OCI-LY3 (cell line): ENCODE results near the gene IRS2.

Experiments
- EZH2phosphoT487 ChIP-seq: fragments of 200-600 bp; shearing (Covaris generic); IDR thresholded peaks from 2 replicates; pipeline ENCODE4 v1.6.1; 2018; ENCODE audit warnings: antibody characterized with exemption, mixed run types, low read depth
- TF ChIP-seq, protein P1 (sequence below): fragments of 200-600, 300-600 bp; sonication (generic); IDR thresholded peaks from 2 replicates; pipeline ENCODE4 v1.5.1; 2014; ENCODE audit warnings: antibody characterized with exemption, low read length, low read depth

DNA sequence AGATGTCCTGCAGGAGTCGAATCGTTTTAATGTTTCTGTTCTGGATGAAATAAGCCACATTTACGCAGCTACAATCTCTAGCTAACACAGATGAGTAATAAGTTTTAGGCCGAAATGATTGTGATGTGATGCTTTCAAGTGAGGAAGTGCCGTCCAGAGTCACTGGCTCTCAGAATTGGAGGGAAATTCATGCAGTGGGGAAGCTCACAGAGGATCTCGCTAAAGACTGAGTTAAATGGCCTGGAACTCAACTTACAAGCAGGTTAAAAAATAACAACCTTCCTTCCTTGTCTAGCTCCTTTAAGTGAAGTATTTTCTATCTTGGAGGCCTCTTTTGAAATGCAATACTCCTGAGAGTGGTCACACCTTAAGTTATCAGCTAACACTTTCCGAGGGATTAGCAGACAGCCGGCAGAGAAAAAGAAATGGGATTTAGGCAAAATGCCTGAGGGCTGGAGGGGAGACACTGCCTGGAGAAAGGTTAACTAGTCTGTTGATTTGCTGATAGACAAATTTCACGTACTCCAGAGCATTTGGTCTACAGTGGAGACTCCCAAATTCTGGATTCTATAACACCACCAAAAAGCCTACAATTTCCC, 74.2 kb downstream of the IRS2 start:
- TF ChIP-seq, protein P1, sequence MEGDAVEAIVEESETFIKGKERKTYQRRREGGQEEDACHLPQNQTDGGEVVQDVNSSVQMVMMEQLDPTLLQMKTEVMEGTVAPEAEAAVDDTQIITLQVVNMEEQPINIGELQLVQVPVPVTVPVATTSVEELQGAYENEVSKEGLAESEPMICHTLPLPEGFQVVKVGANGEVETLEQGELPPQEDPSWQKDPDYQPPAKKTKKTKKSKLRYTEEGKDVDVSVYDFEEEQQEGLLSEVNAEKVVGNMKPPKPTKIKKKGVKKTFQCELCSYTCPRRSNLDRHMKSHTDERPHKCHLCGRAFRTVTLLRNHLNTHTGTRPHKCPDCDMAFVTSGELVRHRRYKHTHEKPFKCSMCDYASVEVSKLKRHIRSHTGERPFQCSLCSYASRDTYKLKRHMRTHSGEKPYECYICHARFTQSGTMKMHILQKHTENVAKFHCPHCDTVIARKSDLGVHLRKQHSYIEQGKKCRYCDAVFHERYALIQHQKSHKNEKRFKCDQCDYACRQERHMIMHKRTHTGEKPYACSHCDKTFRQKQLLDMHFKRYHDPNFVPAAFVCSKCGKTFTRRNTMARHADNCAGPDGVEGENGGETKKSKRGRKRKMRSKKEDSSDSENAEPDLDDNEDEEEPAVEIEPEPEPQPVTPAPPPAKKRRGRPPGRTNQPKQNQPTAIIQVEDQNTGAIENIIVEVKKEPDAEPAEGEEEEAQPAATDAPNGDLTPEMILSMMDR: no peak
- TF ChIP-seq EZH2phosphoT487: no peak
